Karpas-422 (cell line): ENCODE data around the gene NMNAT2. TPM values are rescaled to one million over a fixed set of nuclear protein-coding genes. Genes with fewer than 3 reads are reported as not detected.

Experiments
- DNase-seq: peaks from one replicate; pipeline ENCODE4 v3.0.0-alpha.2; 2015
- H2AFZ ChIP-seq: fragments of 200-600 bp; sonication (generic); 2 replicates; pipeline ENCODE4 v1.6.1; 2014; ENCODE audit warnings: antibody characterized with exemption, low read length, mixed read lengths
- H3K27ac ChIP-seq: fragments of 200-600 bp; sonication (generic); 2 replicates; pipeline ENCODE4 v1.5.1; 2014; ENCODE audit warnings: mild to moderate bottlenecking, low read length, moderate library complexity
- H3K27me3 ChIP-seq: fragments of 200-600 bp; sonication (generic); 2 replicates; pipeline ENCODE4 v1.6.1; 2014; ENCODE audit warnings: low read length, mixed read lengths
- H3K36me3 ChIP-seq: fragments of 200-600 bp; sonication (generic); 2 replicates; pipeline ENCODE4 v1.6.1; 2014; ENCODE audit warnings: low read length, mixed read lengths; ENCODE audit not compliant: insufficient read depth
- H3K4me1 ChIP-seq: fragments of 200-600 bp; sonication (generic); 2 replicates; pipeline ENCODE4 v1.6.1; 2014; ENCODE audit warnings: mild to moderate bottlenecking, low read length, mixed read lengths
- H3K4me2 ChIP-seq: fragments of 200-600 bp; sonication (generic); 2 replicates; pipeline ENCODE4 v1.6.1; 2014; ENCODE audit warnings: low read length, low read depth, mild to moderate bottlenecking; ENCODE audit not compliant: poor library complexity, severe bottlenecking
- H3K4me3 ChIP-seq: fragments of 200-600 bp; sonication (generic); 2 replicates; pipeline ENCODE4 v1.5.1; 2014; ENCODE audit warnings: mild to moderate bottlenecking, antibody characterized with exemption, low read length, mixed read lengths
- H3K79me2 ChIP-seq: fragments of 200-600 bp; sonication (generic); 2 replicates; pipeline ENCODE4 v1.6.1; 2014; ENCODE audit warnings: mild to moderate bottlenecking, low read length, mixed read lengths
- H3K9ac ChIP-seq: fragments of 200-600 bp; sonication (generic); 2 replicates; pipeline ENCODE4 v1.6.0; 2014; ENCODE audit warnings: low read length
- H3K9me2 ChIP-seq: fragments of 200-600 bp; sonication (generic), shearing (Covaris generic); replicated peaks from 2 replicates; pipeline ENCODE4 v1.6.0; 2014; ENCODE audit warnings: mild to moderate bottlenecking, low read length, moderate library complexity; ENCODE audit not compliant: insufficient read depth
- H3K9me3 ChIP-seq: fragments of 300-700, 200-600 bp; sonication (generic); 2 replicates; pipeline ENCODE4 v1.6.1; 2014; ENCODE audit warnings: low read length, mixed read lengths
- H4K20me1 ChIP-seq: fragments of 200-600 bp; sonication (generic); 2 replicates; pipeline ENCODE4 v1.6.1; 2014; ENCODE audit warnings: mild to moderate bottlenecking, antibody characterized with exemption, low read length, low read depth; ENCODE audit not compliant: insufficient read depth
- total RNA-seq: library from RNA; depleted of rRNA; stranded (reverse); fragments of >200 nt; shearing (Covaris generic); gene quantifications from 2 replicates; pipeline ENCODE4 v1.2.3, GENCODE V29; 2014; ENCODE audit warnings: low replicate concordance

Gene NMNAT2
- total RNA-seq, 1 experiment from 2014 or later = not detected

GRCh38 chr1:183262628-183263200 is 155.5 kb downstream of the NMNAT2 start:
- Histone ChIP-seq H3K4me2 (no peak overlapping the region), H3K4me3 (no peak overlapping the region)

DNA sequence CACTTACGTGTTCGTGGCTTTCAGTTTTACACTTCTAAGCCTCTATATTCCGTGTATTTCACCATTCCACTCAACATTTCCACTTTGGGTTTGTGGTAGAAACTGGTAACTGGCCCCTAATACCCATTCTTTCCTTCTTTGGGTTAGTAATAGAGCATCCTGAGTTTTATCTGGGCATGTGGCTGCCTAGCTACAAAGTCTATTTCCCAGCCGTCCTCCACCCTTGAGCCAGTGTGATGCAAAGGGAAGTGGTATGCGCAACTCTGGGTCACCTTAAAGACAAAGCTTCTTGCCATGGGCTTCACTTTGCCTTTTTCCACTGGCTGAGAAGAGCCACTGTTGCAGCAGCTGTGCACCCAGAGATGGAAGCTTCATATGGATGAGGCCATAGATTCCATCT is 158.3 kb downstream of the NMNAT2 start:
- no peaks in the 10 kb centered on the region for H3K27me3 ChIP-seq
- no peaks in the 10 kb centered on the region for H3K9me3 ChIP-seq
- H4K20me1 ChIP-seq = no peaks in the 10 kb centered on the region
- DNase-seq = no peak
- peaks cover 9% of the 10 kb centered on the region for H3K4me1 ChIP-seq
- H3K36me3 ChIP-seq = no peaks in the 10 kb centered on the region
- H3K79me2 ChIP-seq = no peaks in the 10 kb centered on the region
- H3K4me3 ChIP-seq = no peak overlapping the region
- H2AFZ ChIP-seq = no peak overlapping the region
- H3K9ac ChIP-seq = no peak overlapping the region
- no peak overlapping the region for H3K4me2 ChIP-seq
- H3K27ac ChIP-seq = no peak overlapping the region
- H3K9me2 ChIP-seq = no peaks in the 10 kb centered on the region

More at GRCh38 chr1:183262628-183263200, 155.5 kb downstream of the NMNAT2 start:
- Histone ChIP-seq H2AFZ (no peak overlapping the region), H3K27me3 (no peaks in the 10 kb centered on the region), H3K9me3 (no peaks in the 10 kb centered on the region), H3K27ac (no peak overlapping the region), H3K4me1 (peaks cover 9% of the 10 kb centered on the region), H4K20me1 (no peaks in the 10 kb centered on the region), H3K9me2 (no peaks in the 10 kb centered on the region), H3K9ac (no peak overlapping the region), H3K36me3 (no peaks in the 10 kb centered on the region), H3K79me2 (no peaks in the 10 kb centered on the region)
- DNase-seq = no peak

GRCh38 chr1:183255073-183255472 is 163.1 kb downstream of the NMNAT2 start:
- no peaks in the 10 kb centered on the region for H3K27me3 ChIP-seq
- no peak overlapping the region for H3K4me2 ChIP-seq
- H4K20me1 ChIP-seq = no peaks in the 10 kb centered on the region
- no peak for DNase-seq
- no peak overlapping the region for H2AFZ ChIP-seq
- H3K79me2 ChIP-seq = no peaks in the 10 kb centered on the region
- no peak overlapping the region for H3K9ac ChIP-seq
- no peak overlapping the region for H3K27ac ChIP-seq
- H3K9me3 ChIP-seq = no peaks in the 10 kb centered on the region
- H3K4me3 ChIP-seq = no peak overlapping the region
- peaks cover 4% of the 10 kb centered on the region; the same call in 1 of the 2 replicates for H3K4me1 ChIP-seq
- no peaks in the 10 kb centered on the region for H3K9me2 ChIP-seq
- no peaks in the 10 kb centered on the region for H3K36me3 ChIP-seq

DNA sequence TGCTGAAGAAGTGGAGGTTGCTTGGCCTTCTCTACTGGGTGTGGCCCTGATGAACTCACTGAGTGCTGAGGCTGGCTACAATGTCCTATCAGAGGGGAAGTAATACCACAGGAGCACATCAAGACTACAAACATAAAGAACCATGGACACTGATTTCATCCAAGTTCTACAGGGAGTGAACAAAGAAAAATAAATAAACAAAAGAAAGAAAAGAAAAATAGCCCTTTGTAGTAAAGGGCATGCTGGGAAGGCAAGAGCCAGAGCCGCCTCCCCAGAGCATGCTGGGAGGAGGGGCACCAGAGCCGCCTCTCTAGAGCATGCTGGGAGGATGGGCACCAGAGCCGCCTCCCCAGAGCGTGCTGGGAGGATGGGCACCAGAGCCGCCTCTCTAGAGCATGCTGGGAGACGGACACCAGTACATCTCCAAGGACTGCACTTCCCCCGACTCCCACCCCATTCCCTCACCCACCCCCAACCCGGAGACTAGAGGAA is 166.2 kb downstream of the NMNAT2 start:
- no peaks in the 10 kb centered on the region for H3K79me2 ChIP-seq
- H3K27me3 ChIP-seq = no peaks in the 10 kb centered on the region
- no peak overlapping the region for H3K9ac ChIP-seq
- no peaks in the 10 kb centered on the region for H3K9me3 ChIP-seq
- no peaks in the 10 kb centered on the region for H4K20me1 ChIP-seq
- no peaks in the 10 kb centered on the region for H3K36me3 ChIP-seq
- H3K4me1 ChIP-seq = peaks cover 4% of the 10 kb centered on the region; the same call in 1 of the 2 replicates
- H3K9me2 ChIP-seq = no peaks in the 10 kb centered on the region
- H3K27ac ChIP-seq = no peak overlapping the region
- no peak overlapping the region for H3K4me3 ChIP-seq
- no peak overlapping the region for H3K4me2 ChIP-seq
- H2AFZ ChIP-seq = no peak overlapping the region
- DNase-seq = no peak

DNA sequence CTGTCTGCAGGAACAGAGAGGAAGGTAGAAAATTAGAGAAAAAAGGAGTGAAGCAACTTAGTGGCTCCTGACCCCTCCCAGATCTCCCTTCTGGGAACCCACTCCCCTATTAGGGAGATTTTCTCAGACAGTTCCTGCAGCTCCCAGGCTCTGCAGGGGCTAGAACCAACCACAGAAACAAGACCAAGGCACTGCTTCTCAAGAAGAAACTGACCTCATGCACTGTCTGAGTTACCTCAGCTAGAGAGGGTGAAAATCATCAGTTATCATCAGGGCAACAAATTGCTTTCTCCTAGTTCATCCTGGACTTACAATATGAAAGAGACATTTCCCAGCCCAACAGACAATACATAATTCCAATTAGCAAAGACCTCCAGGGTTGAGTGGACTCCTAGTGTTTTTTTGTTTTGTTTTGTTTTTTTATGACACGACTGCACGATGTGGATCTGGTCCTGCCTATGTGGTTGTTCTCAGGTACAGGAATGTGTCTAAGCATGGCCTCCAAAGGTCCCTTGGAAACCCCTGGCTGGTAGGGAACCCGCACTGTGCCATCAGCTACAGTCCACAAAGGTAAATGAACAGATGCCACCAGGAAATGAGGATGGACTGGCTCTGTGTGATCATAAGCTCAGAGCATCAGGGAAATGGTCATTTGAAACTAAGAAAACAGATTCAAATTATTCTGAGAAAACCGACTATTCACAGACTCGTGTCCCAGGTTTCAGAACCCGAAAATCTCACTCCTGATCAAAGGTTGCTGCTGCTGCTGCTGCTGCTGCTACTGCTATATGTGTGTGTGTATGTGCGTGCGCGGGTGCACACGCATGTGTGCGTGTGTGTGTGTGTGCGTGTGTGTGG is 166.8 kb downstream of the NMNAT2 start:
- Histone ChIP-seq H3K27ac (no peak overlapping the region), H3K9me2 (no peaks in the 10 kb centered on the region), H3K36me3 (no peaks in the 10 kb centered on the region), H4K20me1 (no peaks in the 10 kb centered on the region), H3K4me2 (no peak overlapping the region), H3K27me3 (no peaks in the 10 kb centered on the region), H3K4me3 (no peak overlapping the region), H3K9ac (no peak overlapping the region), H3K79me2 (no peaks in the 10 kb centered on the region), H2AFZ (no peak overlapping the region), H3K4me1 (peaks cover 4% of the 10 kb centered on the region; the same call in 1 of the 2 replicates), H3K9me3 (no peaks in the 10 kb centered on the region)
- no peak for DNase-seq

- Histone ChIP-seq H3K9ac (no peak overlapping the region), H3K9me3 (no peaks in the 10 kb centered on the region), H2AFZ (no peak overlapping the region), H3K79me2 (no peaks in the 10 kb centered on the region), H3K4me2 (no peak overlapping the region), H3K4me1 (peaks cover 4% of the 10 kb centered on the region; the same call in 1 of the 2 replicates), H3K27me3 (no peaks in the 10 kb centered on the region), H3K4me3 (no peak overlapping the region), H3K27ac (no peak overlapping the region), H3K9me2 (no peaks in the 10 kb centered on the region), H3K36me3 (no peaks in the 10 kb centered on the region), H4K20me1 (no peaks in the 10 kb centered on the region)
- no peak for DNase-seq
Observed at GRCh38 chr1:183249941-183250452, 168.2 kb downstream of the NMNAT2 start.

DNA sequence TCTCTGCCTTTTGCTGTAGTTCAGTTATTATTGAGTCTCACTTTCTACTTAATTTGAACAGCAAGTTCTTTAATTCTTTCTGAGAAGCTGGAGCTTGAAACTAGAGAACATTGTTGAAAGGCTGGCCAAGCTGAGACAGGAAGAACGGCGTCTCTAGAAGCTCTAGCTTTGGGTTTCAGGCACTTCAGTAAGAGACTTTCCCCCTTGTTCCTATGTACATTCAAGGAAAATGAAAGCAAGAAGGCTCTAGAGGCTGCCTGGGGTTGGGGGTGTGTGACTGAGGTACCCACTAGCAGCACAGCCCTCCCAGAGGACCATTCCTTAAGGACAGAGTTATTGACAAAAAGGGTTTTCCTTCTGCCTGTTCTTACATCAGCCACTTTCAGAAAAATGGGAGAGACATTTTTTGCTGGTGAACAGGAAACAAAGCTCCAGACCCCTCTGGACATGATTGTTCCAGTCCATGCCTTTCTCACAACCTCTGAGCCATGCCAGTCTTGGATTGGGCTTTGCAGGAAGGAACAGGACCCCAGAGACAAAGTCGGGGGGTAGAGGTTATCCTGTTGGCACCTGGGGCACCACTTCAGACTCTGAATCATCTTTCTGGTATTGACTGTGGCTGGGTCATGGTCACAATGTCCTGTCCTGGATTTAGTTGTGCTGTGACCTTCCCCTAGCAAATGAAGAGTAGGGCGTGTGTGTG is 169.0 kb downstream of the NMNAT2 start:
- Histone ChIP-seq H3K4me3 (no peak overlapping the region), H3K9ac (no peak overlapping the region), H3K36me3 (no peaks in the 10 kb centered on the region), H3K9me3 (no peaks in the 10 kb centered on the region), H3K4me2 (no peak overlapping the region), H4K20me1 (no peaks in the 10 kb centered on the region), H3K79me2 (no peaks in the 10 kb centered on the region), H3K4me1 (peaks cover 4% of the 10 kb centered on the region; the same call in 1 of the 2 replicates), H2AFZ (no peak overlapping the region), H3K27me3 (no peaks in the 10 kb centered on the region), H3K27ac (no peak overlapping the region), H3K9me2 (no peaks in the 10 kb centered on the region)
- DNase-seq = no peak

GRCh38 chr1:183247931-183248330 is 170.2 kb downstream of the NMNAT2 start:
- Histone ChIP-seq H3K27ac (no peak overlapping the region), H4K20me1 (no peaks in the 10 kb centered on the region), H3K9me2 (no peaks in the 10 kb centered on the region), H2AFZ (no peak overlapping the region), H3K27me3 (no peaks in the 10 kb centered on the region), H3K4me2 (no peak overlapping the region), H3K4me1 (peaks cover 4% of the 10 kb centered on the region; the same call in 1 of the 2 replicates), H3K9me3 (no peaks in the 10 kb centered on the region), H3K36me3 (no peaks in the 10 kb centered on the region), H3K9ac (no peak overlapping the region), H3K4me3 (no peak overlapping the region), H3K79me2 (no peaks in the 10 kb centered on the region)
- DNase-seq = no peak
